Measurements from ENCODE around the gene ACVR2B. TPM values are rescaled to one million over a fixed set of nuclear protein-coding genes. Genes with fewer than 3 reads are reported as not detected.

ACVR2B gene
- total RNA-seq, 1 donor from 2014 or later, result 13.1 TPM

- DNase-seq (ENCODE audit: low spot score) (no peak), ATAC-seq (no peak)
- intact Hi-C loops (cut with DNase I), result no loop called here
Measured at GRCh38 chr3:38478901-38479300, 25.2 kb downstream of the ACVR2B start.

DNA sequence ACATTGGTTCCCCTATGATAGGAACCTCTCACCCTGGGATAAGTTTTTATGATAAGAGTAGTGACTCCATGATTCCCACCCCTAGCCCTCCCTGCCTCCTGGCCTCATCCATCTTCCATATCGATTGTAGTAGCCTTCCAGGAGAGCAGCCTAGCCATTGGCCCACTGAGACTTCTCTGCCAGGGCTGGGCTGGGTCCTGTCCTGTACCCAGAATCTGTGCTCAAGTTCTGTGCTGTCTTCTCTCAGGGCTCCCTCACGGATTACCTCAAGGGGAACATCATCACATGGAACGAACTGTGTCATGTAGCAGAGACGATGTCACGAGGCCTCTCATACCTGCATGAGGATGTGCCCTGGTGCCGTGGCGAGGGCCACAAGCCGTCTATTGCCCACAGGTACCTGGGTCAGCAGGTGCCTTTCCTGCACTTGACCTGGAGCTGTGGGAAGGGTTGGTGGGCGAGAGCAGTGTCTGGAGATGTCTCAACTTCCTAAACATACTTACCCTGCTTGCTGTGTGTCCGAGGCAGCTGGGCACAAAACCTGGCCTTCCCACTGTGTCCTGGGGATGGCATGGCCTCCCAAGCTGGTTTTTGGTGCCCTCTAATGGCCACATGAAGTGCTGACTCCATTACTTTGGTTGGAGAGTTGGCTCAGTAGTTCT, 25.9 kb downstream of the ACVR2B start:
- DNase-seq (ENCODE audit: low spot score) (peak; percentile 72), ATAC-seq (peak; percentile 79)
- intact Hi-C loops (cut with DNase I), result loop anchor here (10.0 kb wide), 1 partner anchor 365 kb away; no protein-coding TSS in a partner anchor

GRCh38 chr3:38480093-38480445, 26.4 kb downstream of the ACVR2B start:
- intact Hi-C loops (cut with DNase I), result loop anchor here (10.0 kb wide), 1 partner anchor 365 kb away; no protein-coding TSS in a partner anchor
- DNase-seq (ENCODE audit: low spot score), result no peak
- no peak for ATAC-seq

GRCh38 chr3:38480930-38481329, 27.2 kb downstream of the ACVR2B start:
- intact Hi-C loops (cut with DNase I), result loop anchor here (10.0 kb wide), 1 partner anchor 366 kb away; no protein-coding TSS in a partner anchor

GRCh38 chr3:38482951-38483350, 29.3 kb downstream of the ACVR2B start:
- DNase-seq (ENCODE audit: low spot score) (no peak), ATAC-seq (no peak)
- intact Hi-C loops (cut with DNase I), result loop anchor here (10.0 kb wide), 1 partner anchor 368 kb away; no protein-coding TSS in a partner anchor

More at GRCh38 chr3:38480930-38481329, 27.2 kb downstream of the ACVR2B start:
- DNase-seq (ENCODE audit: low spot score) (no peak), ATAC-seq (no peak)

GRCh38 chr3:38487323-38487722, 33.6 kb downstream of the ACVR2B start:
- ATAC-seq, result no peak
- intact Hi-C loops (cut with DNase I), result loop anchor here (10.0 kb wide), 1 partner anchor 373 kb away; no protein-coding TSS in a partner anchor
- no peak for DNase-seq (ENCODE audit: low spot score)

DNA sequence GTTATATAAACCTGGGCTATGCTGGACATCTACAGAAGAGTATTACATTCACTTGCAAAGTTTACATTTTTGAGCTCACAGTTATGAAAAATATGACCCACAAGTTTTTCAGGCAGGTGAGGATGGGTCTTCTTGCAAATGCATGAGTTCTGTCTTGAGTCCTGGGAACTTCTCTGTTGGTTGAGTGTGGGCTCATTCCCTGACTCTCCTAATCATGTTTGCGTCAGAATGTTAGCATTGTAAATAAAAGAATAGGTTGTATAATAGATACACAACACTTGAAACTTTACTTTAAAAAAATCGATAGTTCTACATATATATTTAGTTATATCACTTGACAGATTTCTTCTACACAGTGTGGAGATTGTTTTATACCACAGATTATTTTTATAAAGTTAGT, 35.3 kb downstream of the ACVR2B start:
- intact Hi-C loops (cut with DNase I), result loop anchor here (10.0 kb wide), 1 partner anchor 374 kb away; no protein-coding TSS in a partner anchor
- ATAC-seq, result no peak
- no peak for DNase-seq (ENCODE audit: low spot score)

DNA sequence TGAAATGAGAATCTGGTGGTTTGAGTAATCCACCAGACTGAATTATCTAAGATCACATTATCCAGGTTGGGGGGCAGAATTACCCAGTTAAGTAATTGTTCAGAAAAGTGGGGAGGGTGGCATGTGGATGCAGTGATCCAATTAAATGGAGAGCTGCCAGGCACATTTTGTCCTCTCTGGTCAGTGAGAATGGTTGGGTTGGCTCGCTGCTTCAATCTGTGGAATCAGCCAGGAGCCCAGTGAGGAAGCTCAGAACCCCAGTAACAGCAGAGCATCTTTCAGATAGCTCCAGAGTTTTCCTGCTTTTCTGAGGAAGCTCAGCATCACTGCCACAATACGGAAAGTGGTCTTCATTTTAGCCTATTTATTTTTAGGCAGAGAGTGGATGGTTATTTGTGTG, 36.1 kb downstream of the ACVR2B start:
- ATAC-seq (peak; percentile 65), DNase-seq (ENCODE audit: low spot score) (no peak)
- intact Hi-C loops (cut with DNase I), result loop anchor here (10.0 kb wide), 1 partner anchor 375 kb away; no protein-coding TSS in a partner anchor

GRCh38 chr3:38490281-38491030, 36.8 kb downstream of the ACVR2B start:
- intact Hi-C loops (cut with DNase I), result no loop called here
- ATAC-seq (peak; percentile 64), DNase-seq (ENCODE audit: low spot score) (no peak)

DNA sequence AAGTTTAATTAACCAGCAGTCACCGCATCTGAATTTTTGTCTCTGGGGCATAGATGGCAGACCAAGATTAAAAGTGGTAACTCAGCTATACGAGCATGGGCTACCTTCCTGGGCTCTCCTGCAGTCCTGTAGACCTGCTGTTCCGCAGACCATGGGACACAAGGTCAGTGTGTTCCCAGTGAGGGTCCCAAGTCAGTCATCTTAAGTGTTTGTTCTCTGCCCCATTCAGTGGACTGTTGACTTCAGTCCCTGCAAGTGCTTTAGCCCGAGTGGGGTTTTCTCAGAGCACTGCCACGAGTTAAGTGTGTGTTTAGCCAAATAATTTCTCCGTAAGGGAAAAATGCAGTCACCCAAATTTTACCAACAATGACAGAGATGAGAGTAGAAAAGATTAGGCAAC, 37.5 kb downstream of the ACVR2B start:
- DNase-seq (ENCODE audit: low spot score) (no peak), ATAC-seq (no peak)
- intact Hi-C loops (cut with DNase I), result no loop called here

- ATAC-seq (no peak), DNase-seq (ENCODE audit: low spot score) (no peak)
- intact Hi-C loops (cut with DNase I), result no loop called here
Measured at GRCh38 chr3:38493031-38493430, 39.3 kb downstream of the ACVR2B start.

GRCh38 chr3:38496131-38496910, 42.6 kb downstream of the ACVR2B start, which contains the start of gene EXOG:
TSS of gene EXOG (plus strand) at chr3:38496340. CDS start at chr3:38496368, 28 bp downstream.
- peak; percentile 98 for DNase-seq (ENCODE audit: low spot score)
- intact Hi-C loops (cut with DNase I), result no loop called here
- peak; percentile 98 for ATAC-seq

DNA sequence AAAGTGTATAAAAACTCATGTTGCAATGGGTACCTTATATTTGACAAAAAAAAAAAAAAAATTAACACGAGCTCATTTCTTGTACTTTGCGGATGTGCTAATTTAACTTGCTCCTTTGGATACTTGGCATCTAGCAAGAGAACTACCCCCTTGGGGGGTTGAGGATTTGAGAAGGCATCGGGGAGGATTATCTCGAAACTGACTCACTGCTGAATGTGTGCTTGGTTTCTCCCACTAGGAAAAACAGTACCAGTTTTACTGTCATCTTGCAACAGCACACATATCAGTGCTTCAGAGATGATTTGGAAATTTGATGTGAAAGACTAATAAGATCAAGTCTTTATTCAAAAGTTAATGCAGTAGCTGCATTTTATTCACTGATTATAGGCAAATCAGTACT, 43.3 kb downstream of the ACVR2B start:
- DNase-seq (ENCODE audit: low spot score) (no peak), ATAC-seq (no peak)
- intact Hi-C loops (cut with DNase I), result no loop called here

DNA sequence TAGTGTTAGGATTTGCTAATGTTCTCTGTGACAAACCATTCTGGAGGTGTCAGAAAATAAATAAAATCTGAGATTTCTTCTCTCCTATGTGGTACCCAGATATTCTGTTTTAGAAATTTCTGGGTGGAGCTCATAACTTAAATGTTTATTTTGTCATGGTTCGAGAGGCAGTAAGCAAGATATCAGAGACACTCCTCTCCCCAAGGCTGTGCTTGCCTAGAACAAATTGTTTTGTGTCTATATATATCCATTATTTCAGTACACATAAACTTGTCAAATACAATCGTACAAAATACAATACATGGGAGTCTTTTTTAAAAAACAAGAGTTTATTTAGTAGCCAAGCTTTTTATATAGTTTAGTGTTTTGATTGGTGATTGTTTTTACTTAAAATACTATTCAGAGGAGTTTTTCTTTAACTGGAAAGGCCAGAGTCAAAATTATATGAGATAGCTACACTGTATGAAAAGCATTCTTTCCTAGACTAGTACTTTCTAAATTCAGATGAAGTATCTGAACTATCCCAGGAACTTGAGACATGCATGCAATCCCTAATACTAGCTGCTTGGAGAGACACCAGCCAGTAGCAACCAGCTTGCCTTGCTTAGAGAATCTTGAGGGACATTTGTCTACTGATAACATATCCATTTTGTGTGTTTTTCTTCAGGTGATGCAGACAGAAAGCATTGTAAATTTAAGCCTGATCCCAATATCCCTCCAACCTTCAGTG, 47.2 kb downstream of the ACVR2B start:
- DNase-seq (ENCODE audit: low spot score) (no peak), ATAC-seq (no peak)
- intact Hi-C loops (cut with DNase I), result no loop called here

- intact Hi-C loops (cut with DNase I), result no loop called here
- no peak for DNase-seq (ENCODE audit: low spot score)
- ATAC-seq, result no peak
Measured at GRCh38 chr3:38507120-38507519, 53.4 kb downstream of the ACVR2B start.

- no peak for ATAC-seq
- intact Hi-C loops (cut with DNase I), result no loop called here
Measured at GRCh38 chr3:38509732-38510131, 56.0 kb downstream of the ACVR2B start.

GRCh38 chr3:38510631-38511030, 56.9 kb downstream of the ACVR2B start:
- intact Hi-C loops (cut with DNase I), result no loop called here
- DNase-seq (ENCODE audit: low spot score) (no peak), ATAC-seq (no peak)

More at GRCh38 chr3:38509732-38510131, 56.0 kb downstream of the ACVR2B start:
- DNase-seq (ENCODE audit: low spot score), result no peak

DNA sequence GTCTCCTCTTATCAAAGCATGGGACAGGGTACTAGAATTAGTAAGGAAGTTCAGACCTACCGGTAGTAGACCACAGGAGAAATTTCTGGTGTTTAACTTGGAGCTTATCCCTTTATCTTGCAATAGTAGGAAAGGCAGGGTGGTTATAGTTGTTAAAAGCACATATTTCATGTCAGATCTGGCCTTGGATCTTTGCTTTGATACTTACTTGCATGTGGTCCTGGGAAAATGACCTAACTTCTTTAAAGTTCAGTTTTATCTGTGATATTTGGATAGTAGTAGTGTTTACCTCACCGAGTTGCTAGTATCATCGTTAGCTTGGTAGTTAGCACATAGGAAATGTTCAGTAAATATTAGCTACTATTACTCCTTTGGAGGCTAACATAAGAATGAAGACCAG, 57.9 kb downstream of the ACVR2B start:
- intact Hi-C loops (cut with DNase I), result no loop called here
- ATAC-seq, result no peak
- no peak for DNase-seq (ENCODE audit: low spot score)

DNA sequence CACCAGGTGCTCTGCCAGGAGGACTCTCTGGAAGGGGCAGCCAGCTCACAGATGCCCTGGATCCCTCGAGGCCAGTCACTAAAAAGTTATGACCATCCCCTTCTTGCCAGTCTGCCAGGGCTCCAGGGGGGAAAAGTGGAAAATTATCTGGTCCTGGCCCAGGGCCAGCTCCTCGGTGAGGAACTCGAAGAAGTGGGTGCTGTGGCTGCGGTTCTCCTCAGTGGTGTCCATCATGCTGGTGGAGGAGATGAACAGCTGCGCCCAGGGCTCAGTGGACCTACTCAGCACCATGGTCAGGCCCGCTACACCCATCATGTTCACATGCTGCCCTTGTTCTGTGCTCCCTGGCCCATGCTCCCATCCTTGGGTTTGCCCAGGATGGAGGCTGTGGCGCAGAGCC, 61.7 kb downstream of the ACVR2B start:
- ATAC-seq (no peak), DNase-seq (ENCODE audit: low spot score) (no peak)
- intact Hi-C loops (cut with DNase I), result no loop called here
